Measurements from ENCODE around the gene CALN1.
"Not testable (repeated sequence)": the region's sequence is repeated elsewhere in the genome, so short reads cannot be mapped to it uniquely, and the experiment has no call there.

DNA sequence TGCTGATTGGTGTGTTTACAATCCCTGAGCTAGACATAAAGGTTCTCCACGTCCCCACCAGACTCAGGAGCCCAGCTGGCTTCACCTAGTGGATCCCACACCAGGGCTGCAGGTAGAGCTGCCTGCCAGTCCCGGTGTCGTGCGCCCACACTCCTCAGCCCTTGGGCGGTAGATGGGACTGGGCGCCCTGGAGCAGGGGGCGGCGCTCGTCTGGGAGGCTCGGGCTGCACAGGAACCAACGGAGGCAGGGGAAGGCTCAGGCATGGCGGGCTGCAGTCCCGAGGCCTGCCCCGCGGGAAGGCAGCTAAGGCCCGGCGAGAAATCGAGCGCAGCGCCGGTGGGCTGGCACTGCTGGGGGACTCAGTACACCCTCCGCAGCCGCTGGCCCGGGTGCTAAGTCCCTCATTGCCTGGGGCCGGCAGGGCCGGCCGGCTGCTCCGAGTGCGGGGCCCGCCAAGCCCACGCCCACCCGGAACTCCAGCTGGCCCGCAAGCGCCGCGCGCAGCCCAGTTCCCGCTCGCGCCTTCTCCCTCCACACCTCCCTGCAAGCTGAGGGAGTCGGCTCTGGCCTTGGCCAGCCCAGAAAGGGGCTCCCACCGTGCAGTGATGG is 674.1 kb downstream of the CALN1 start:
- TF ChIP-seq, protein P1, sequence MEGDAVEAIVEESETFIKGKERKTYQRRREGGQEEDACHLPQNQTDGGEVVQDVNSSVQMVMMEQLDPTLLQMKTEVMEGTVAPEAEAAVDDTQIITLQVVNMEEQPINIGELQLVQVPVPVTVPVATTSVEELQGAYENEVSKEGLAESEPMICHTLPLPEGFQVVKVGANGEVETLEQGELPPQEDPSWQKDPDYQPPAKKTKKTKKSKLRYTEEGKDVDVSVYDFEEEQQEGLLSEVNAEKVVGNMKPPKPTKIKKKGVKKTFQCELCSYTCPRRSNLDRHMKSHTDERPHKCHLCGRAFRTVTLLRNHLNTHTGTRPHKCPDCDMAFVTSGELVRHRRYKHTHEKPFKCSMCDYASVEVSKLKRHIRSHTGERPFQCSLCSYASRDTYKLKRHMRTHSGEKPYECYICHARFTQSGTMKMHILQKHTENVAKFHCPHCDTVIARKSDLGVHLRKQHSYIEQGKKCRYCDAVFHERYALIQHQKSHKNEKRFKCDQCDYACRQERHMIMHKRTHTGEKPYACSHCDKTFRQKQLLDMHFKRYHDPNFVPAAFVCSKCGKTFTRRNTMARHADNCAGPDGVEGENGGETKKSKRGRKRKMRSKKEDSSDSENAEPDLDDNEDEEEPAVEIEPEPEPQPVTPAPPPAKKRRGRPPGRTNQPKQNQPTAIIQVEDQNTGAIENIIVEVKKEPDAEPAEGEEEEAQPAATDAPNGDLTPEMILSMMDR (conservative IDR thresholded peaks at IDR 0.05; ENCODE audit: low read depth in 2 of 2) = not testable (repeated sequence)
- not testable (repeated sequence) for TF ChIP-seq ZNF114 (CRISPR knock-in tag; IDR thresholded peaks at IDR 0.05); EZH2 (IDR thresholded peaks at IDR 0.05; ENCODE audit: low read depth, unreplicated experiment); EZH2phosphoT487 (IDR thresholded peaks at IDR 0.05; ENCODE audit: unreplicated experiment); ETS1 (IDR thresholded peaks at IDR 0.05); POLR2AphosphoS5 (IDR thresholded peaks at IDR 0.05; ENCODE audit: low read depth); ZNF331 (CRISPR knock-in tag; IDR thresholded peaks at IDR 0.05; ENCODE audit: low read depth); ZNF462 (CRISPR knock-in tag; IDR thresholded peaks at IDR 0.05); CREB1 (CRISPR knock-in tag; IDR thresholded peaks at IDR 0.05; ENCODE audit: low read depth); JUNB (IDR thresholded peaks at IDR 0.05; ENCODE audit: unreplicated experiment); NANOG (IDR thresholded peaks at IDR 0.05; ENCODE audit: borderline replicate concordance); STAT1 (IDR thresholded peaks at IDR 0.05; ENCODE audit: unreplicated experiment)
- TF ChIP-seq, protein P2, sequence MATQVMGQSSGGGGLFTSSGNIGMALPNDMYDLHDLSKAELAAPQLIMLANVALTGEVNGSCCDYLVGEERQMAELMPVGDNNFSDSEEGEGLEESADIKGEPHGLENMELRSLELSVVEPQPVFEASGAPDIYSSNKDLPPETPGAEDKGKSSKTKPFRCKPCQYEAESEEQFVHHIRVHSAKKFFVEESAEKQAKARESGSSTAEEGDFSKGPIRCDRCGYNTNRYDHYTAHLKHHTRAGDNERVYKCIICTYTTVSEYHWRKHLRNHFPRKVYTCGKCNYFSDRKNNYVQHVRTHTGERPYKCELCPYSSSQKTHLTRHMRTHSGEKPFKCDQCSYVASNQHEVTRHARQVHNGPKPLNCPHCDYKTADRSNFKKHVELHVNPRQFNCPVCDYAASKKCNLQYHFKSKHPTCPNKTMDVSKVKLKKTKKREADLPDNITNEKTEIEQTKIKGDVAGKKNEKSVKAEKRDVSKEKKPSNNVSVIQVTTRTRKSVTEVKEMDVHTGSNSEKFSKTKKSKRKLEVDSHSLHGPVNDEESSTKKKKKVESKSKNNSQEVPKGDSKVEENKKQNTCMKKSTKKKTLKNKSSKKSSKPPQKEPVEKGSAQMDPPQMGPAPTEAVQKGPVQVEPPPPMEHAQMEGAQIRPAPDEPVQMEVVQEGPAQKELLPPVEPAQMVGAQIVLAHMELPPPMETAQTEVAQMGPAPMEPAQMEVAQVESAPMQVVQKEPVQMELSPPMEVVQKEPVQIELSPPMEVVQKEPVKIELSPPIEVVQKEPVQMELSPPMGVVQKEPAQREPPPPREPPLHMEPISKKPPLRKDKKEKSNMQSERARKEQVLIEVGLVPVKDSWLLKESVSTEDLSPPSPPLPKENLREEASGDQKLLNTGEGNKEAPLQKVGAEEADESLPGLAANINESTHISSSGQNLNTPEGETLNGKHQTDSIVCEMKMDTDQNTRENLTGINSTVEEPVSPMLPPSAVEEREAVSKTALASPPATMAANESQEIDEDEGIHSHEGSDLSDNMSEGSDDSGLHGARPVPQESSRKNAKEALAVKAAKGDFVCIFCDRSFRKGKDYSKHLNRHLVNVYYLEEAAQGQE (IDR thresholded peaks at IDR 0.05; ENCODE audit: unreplicated experiment) = not testable (repeated sequence)

Data from GM23338 (cell line).